Colonic mucosa (tissue), 4 donors: ENCODE results near the gene TRIM44. TPM values are rescaled to one million over a fixed set of nuclear protein-coding genes. Genes with fewer than 3 reads are reported as not detected.

Experiments
- DNase-seq: peaks from one replicate; pipeline ENCODE4 v3.0.0-alpha.2; 2020
- H3K27ac ChIP-seq: fragments of 200-600 bp; one replicate; pipeline ENCODE4 v1.8.0; 2021
- H3K27me3 ChIP-seq: fragments of 200-600 bp; one replicate; pipeline ENCODE4 v1.8.0; 2021
- H3K36me3 ChIP-seq: fragments of 200-600 bp; one replicate; pipeline ENCODE4 v1.8.0; 2021
- H3K4me1 ChIP-seq: fragments of 200-600 bp; one replicate; pipeline ENCODE4 v1.8.0; 2021; ENCODE audit warnings: mild to moderate bottlenecking
- H3K4me3 ChIP-seq: fragments of 200-600 bp; one replicate; pipeline ENCODE4 v1.8.0; 2021
- H3K9ac ChIP-seq, 2 donors: one replicate each; pipeline ENCODE4 v1.7.0; 2013; ENCODE audit warnings: control low read depth in 2 of 2, low read depth in 2 of 2, low read length in 2 of 2
- H3K9me3 ChIP-seq: fragments of 200-600 bp; one replicate; pipeline ENCODE4 v1.8.0; 2021
- CTCF ChIP-seq: fragments of 200-600 bp; IDR thresholded peaks from one replicate; pipeline ENCODE4 v1.8.0; 2022; ENCODE audit warnings: antibody characterized with exemption, mild to moderate bottlenecking
- intact Hi-C: fragments of 100-400 bp; cut with DNase I; formaldehyde crosslinking; loops from one replicate; pipeline ENCODE4 v1.14.1; 2022
- total RNA-seq, 2 donors: library from RNA; stranded (reverse); fragmentation: NEBNext Ultra II Directional in 1 of 2; extraction: Animal tissue kit (Norgen Biotek cat#: 25700) in 1 of 2; gene quantifications; one replicate each; pipeline ENCODE4 v1.2.1, GENCODE V29; 2021
- donor health status: healthy.
- donor health status: DM: no; HTN: no; CAD: no.
- donor health status: DM: no; HTN: no; CAD: no.

The TRIM44 gene
- total RNA-seq, 2 donors from 2014 or later: 38.8 to 47.0 TPM

- no peak for TF ChIP-seq CTCF
- H3K4me3 ChIP-seq: no peak overlapping the region
- no peak for DNase-seq
- no peaks in the 10 kb centered on the region for H3K36me3 ChIP-seq
- H3K27me3 ChIP-seq: no peaks in the 10 kb centered on the region
- H3K4me1 ChIP-seq: no peaks in the 10 kb centered on the region
- no peak overlapping the region for H3K27ac ChIP-seq
- no peaks in the 10 kb centered on the region for H3K9me3 ChIP-seq
- no peak overlapping the region for H3K9ac ChIP-seq
- intact Hi-C loops: no loop called here
Measured at GRCh38 chr11:35814720-35815305, 152.2 kb downstream of the TRIM44 start.

GRCh38 chr11:35815556-35816315, 153.2 kb downstream of the TRIM44 start:
- Histone ChIP-seq H3K36me3 (no peaks in the 10 kb centered on the region), H3K9ac (no peak overlapping the region), H3K9me3 (no peaks in the 10 kb centered on the region), H3K27me3 (no peaks in the 10 kb centered on the region), H3K4me3 (no peak overlapping the region), H3K4me1 (no peaks in the 10 kb centered on the region), H3K27ac (no peak overlapping the region)
- intact Hi-C loops: no loop called here
- TF ChIP-seq CTCF: no peak
- no peak for DNase-seq

- Histone ChIP-seq H3K9me3 (no peaks in the 10 kb centered on the region), H3K27me3 (no peaks in the 10 kb centered on the region), H3K9ac (no peak overlapping the region), H3K4me3 (no peak overlapping the region), H3K27ac (no peak overlapping the region), H3K36me3 (no peaks in the 10 kb centered on the region), H3K4me1 (no peaks in the 10 kb centered on the region)
- no peak for TF ChIP-seq CTCF
- intact Hi-C loops: loop anchor here (5.0 to 10.0 kb wide), 3 partner anchors 203 to 437 kb away; partner anchors contain the start of gene FJX1
- no peak for DNase-seq
Measured at GRCh38 chr11:35820614-35821013, 158.0 kb downstream of the TRIM44 start.

GRCh38 chr11:35822815-35823495, 160.4 kb downstream of the TRIM44 start:
- no peak for DNase-seq
- TF ChIP-seq CTCF: no peak
- H3K9me3 ChIP-seq: no peaks in the 10 kb centered on the region
- H3K4me3 ChIP-seq: no peak overlapping the region
- no peaks in the 10 kb centered on the region for H3K4me1 ChIP-seq
- intact Hi-C loops: loop anchor here (5.0 to 10.0 kb wide), 3 partner anchors 206 to 434 kb away; partner anchors contain the start of gene FJX1
- H3K27me3 ChIP-seq: no peaks in the 10 kb centered on the region
- no peaks in the 10 kb centered on the region for H3K36me3 ChIP-seq
- no peak overlapping the region for H3K27ac ChIP-seq
- no peak overlapping the region for H3K9ac ChIP-seq

- Histone ChIP-seq H3K9me3 (no peaks in the 10 kb centered on the region), H3K27me3 (no peaks in the 10 kb centered on the region), H3K4me1 (no peaks in the 10 kb centered on the region), H3K4me3 (no peak overlapping the region), H3K27ac (no peak overlapping the region), H3K36me3 (no peaks in the 10 kb centered on the region), H3K9ac (no peak overlapping the region)
- intact Hi-C loops: loop anchor here (5.0 to 10.0 kb wide), 3 partner anchors 207 to 433 kb away; partner anchors contain the start of gene FJX1
- no peak for TF ChIP-seq CTCF
- no peak for DNase-seq
Measured at GRCh38 chr11:35823742-35824298, 161.2 kb downstream of the TRIM44 start.
